KMS-11 (cell line): ENCODE measurements around the gene IMMP2L.

Experiments used
- H2AFZ ChIP-seq: fragments of 200-600 bp; sonication (generic); 2 replicates; pipeline ENCODE4 v1.6.1; 2016; ENCODE audit warnings: antibody characterized with exemption, mixed run types, low read depth
- H3K27ac ChIP-seq: fragments of 200-600 bp; sonication (generic); 2 replicates; pipeline ENCODE4 v1.6.1; 2016; ENCODE audit warnings: mild to moderate bottlenecking, mixed run types
- H3K27me3 ChIP-seq: fragments of 200-600 bp; sonication (generic); 2 replicates; pipeline ENCODE4 v1.6.1; 2017; ENCODE audit warnings: mild to moderate bottlenecking, low read depth, mixed run types, moderate library complexity; ENCODE audit not compliant: insufficient read depth
- H3K36me3 ChIP-seq: fragments of 200-600 bp; sonication (generic); 2 replicates; pipeline ENCODE4 v1.6.1; 2017; ENCODE audit warnings: mild to moderate bottlenecking, mixed run types; ENCODE audit not compliant: insufficient read depth
- H3K4me1 ChIP-seq: fragments of 200-600 bp; sonication (generic); 2 replicates; pipeline ENCODE4 v1.6.1; 2016; ENCODE audit warnings: mild to moderate bottlenecking, low read depth, mixed run types; ENCODE audit not compliant: poor library complexity, severe bottlenecking
- H3K4me2 ChIP-seq: fragments of 200-600 bp; sonication (generic); 2 replicates; pipeline ENCODE4 v1.7.0; 2016; ENCODE audit warnings: mild to moderate bottlenecking, mixed run types
- H3K4me3 ChIP-seq: fragments of 200-600 bp; sonication (generic); IDR thresholded peaks from 2 replicates; pipeline ENCODE4 v1.6.1; 2017; ENCODE audit warnings: low read depth, low read length, mixed read lengths; ENCODE audit not compliant: insufficient read depth
- H3K79me2 ChIP-seq: fragments of 200-600 bp; sonication (generic); 2 replicates; pipeline ENCODE4 v1.6.1; 2016; ENCODE audit warnings: low read depth, mixed run types; ENCODE audit not compliant: insufficient read depth
- H3K9ac ChIP-seq: fragments of 200-600 bp; sonication (generic); 2 replicates; pipeline ENCODE4 v1.6.1; 2016; ENCODE audit warnings: mild to moderate bottlenecking, mixed run types
- H4K20me1 ChIP-seq: fragments of 200-600 bp; sonication (generic); 2 replicates; pipeline ENCODE4 v1.6.1; 2016; ENCODE audit warnings: mild to moderate bottlenecking, mixed run types; ENCODE audit not compliant: insufficient read depth
- CTCF ChIP-seq: fragments of 200-600 bp; sonication (generic); conservative IDR thresholded peaks from 2 replicates; pipeline ENCODE4 v1.6.1; 2017; ENCODE audit warnings: low read depth, mild to moderate bottlenecking, antibody characterized with exemption, low read length, moderate library complexity, mixed read lengths

IMMP2L gene

GRCh38 chr7:111210996-111211395 is 351.3 kb downstream of the IMMP2L start:
- TF ChIP-seq CTCF = no peak
- Histone ChIP-seq H3K79me2 (no peaks in the 10 kb centered on the region), H3K4me1 (no peaks in the 10 kb centered on the region), H2AFZ (no peak overlapping the region), H3K4me3 (no peak overlapping the region), H3K36me3 (no peaks in the 10 kb centered on the region), H3K9ac (no peak overlapping the region), H3K27me3 (no peaks in the 10 kb centered on the region), H3K27ac (no peak overlapping the region), H4K20me1 (no peaks in the 10 kb centered on the region), H3K4me2 (no peak overlapping the region)

- TF ChIP-seq CTCF = no peak
- Histone ChIP-seq H4K20me1 (no peaks in the 10 kb centered on the region), H2AFZ (no peak overlapping the region), H3K27me3 (no peaks in the 10 kb centered on the region), H3K36me3 (no peaks in the 10 kb centered on the region), H3K27ac (no peak overlapping the region), H3K79me2 (no peaks in the 10 kb centered on the region), H3K9ac (no peak overlapping the region), H3K4me1 (no peaks in the 10 kb centered on the region), H3K4me3 (no peak overlapping the region), H3K4me2 (no peak overlapping the region)
These were observed 352.2 kb downstream of the IMMP2L start for GRCh38 chr7:111210043-111210442.

- no peak overlapping the region for H3K9ac ChIP-seq
- H4K20me1 ChIP-seq = no peaks in the 10 kb centered on the region
- no peak overlapping the region for H3K4me3 ChIP-seq
- no peaks in the 10 kb centered on the region for H3K27me3 ChIP-seq
- H3K27ac ChIP-seq = no peak overlapping the region
- no peaks in the 10 kb centered on the region for H3K79me2 ChIP-seq
- H3K4me1 ChIP-seq = no peaks in the 10 kb centered on the region
- H3K4me2 ChIP-seq = no peak overlapping the region
- H2AFZ ChIP-seq = no peak overlapping the region
- no peak for TF ChIP-seq CTCF
- H3K36me3 ChIP-seq = no peaks in the 10 kb centered on the region
These were observed 357.0 kb downstream of the IMMP2L start for GRCh38 chr7:111205251-111205650.

- no peaks in the 10 kb centered on the region for H3K4me1 ChIP-seq
- TF ChIP-seq CTCF = no peak
- H3K27ac ChIP-seq = no peak overlapping the region
- H2AFZ ChIP-seq = no peak overlapping the region
- H3K4me2 ChIP-seq = no peak overlapping the region
- H3K79me2 ChIP-seq = no peaks in the 10 kb centered on the region
- no peak overlapping the region for H3K9ac ChIP-seq
- H3K27me3 ChIP-seq = no peaks in the 10 kb centered on the region
- no peaks in the 10 kb centered on the region for H4K20me1 ChIP-seq
- no peak overlapping the region for H3K4me3 ChIP-seq
- H3K36me3 ChIP-seq = no peaks in the 10 kb centered on the region
These were observed 360.0 kb downstream of the IMMP2L start for GRCh38 chr7:111202321-111202720.

- no peak overlapping the region for H3K27ac ChIP-seq
- no peak overlapping the region for H3K9ac ChIP-seq
- no peaks in the 10 kb centered on the region for H4K20me1 ChIP-seq
- TF ChIP-seq CTCF = no peak
- no peaks in the 10 kb centered on the region for H3K79me2 ChIP-seq
- no peaks in the 10 kb centered on the region for H3K27me3 ChIP-seq
- no peak overlapping the region for H3K4me2 ChIP-seq
- H3K4me3 ChIP-seq = no peak overlapping the region
- no peak overlapping the region for H2AFZ ChIP-seq
- no peaks in the 10 kb centered on the region for H3K4me1 ChIP-seq
- H3K36me3 ChIP-seq = no peaks in the 10 kb centered on the region
These were observed 362.6 kb downstream of the IMMP2L start for GRCh38 chr7:111199643-111200042.
